GM18508 (cell line): Measurements from ENCODE around the gene TMEM207.

Experiments
- ATAC-seq: cut with Tn5 transposase; IDR thresholded peaks from one replicate; pipeline ENCODE4 v1.9.1; 2021; ENCODE audit warnings: moderate number of reproducible peaks; ENCODE audit not compliant: insufficient read depth, unreplicated experiment

TMEM207 gene

DNA sequence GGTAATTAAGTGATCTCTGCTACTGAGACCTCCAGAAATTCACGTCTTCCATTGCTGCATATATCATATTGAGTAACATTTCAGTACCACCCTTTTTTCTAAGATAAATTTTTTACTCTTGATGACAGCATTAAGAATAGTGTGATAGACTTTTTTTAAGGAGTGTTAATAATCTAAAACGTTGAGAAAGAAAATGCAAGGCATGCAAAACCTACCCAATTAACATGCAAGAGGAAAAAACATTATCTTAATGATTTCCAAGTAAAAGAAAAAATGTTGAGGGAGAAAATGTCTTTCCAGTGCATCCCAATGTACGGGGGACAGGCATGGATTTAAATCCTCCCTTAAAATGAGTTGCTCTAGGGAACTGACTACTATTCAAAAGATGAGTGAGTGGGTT lies 61.0 kb downstream of the TMEM207 start:
- no peak for ATAC-seq

- ATAC-seq, result no peak
Measured at GRCh38 chr3:190387578-190388213, 62.0 kb downstream of the TMEM207 start, which contains the start of gene CLDN16. Gene CLDN16, plus strand, starts transcription at chr3:190388163. Its CDS starts 167 bp downstream, at chr3:190388330.

- no peak for ATAC-seq
Measured at GRCh38 chr3:190385731-190386688, 63.7 kb downstream of the TMEM207 start.

DNA sequence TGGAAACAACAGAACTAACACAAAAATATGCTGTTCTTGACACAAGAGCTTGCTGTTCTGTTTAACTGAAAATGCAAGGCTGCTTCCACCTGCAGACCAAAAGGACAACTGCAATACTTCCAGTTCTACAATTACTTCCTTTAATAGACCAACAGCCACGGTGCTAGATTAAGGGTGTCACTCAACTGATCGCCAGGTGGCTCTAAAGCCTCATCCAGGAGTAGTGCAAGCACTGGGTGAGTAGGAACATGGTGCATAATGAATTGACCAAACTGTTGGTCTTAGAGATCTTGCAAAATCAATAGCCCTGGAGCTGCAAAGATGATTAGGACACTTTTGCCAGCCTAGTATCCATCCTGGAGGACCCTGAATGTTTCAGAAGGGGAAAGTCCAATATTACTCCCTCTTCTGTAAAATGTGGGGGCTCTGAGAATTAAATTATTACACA lies 65.4 kb downstream of the TMEM207 start:
- peak; percentile 77 for ATAC-seq

DNA sequence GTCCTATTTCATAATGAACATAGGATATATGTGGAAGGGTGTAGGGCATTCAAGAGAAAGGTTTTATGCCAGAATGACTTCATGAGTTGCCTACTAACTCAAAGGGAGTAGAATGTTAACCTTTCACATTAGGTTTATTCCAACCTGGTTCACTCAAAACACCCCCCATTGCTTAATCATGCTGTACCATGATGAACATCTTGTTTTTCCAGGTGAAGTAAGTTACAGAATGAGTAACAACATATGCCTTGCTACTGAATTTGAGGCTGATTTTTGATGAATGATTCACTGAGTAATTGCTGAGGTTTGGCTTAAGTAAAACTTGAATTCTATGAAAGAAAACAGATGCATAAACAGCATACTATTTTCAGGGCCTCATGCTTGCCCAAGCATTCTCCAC lies 67.6 kb downstream of the TMEM207 start:
- no peak for ATAC-seq

DNA sequence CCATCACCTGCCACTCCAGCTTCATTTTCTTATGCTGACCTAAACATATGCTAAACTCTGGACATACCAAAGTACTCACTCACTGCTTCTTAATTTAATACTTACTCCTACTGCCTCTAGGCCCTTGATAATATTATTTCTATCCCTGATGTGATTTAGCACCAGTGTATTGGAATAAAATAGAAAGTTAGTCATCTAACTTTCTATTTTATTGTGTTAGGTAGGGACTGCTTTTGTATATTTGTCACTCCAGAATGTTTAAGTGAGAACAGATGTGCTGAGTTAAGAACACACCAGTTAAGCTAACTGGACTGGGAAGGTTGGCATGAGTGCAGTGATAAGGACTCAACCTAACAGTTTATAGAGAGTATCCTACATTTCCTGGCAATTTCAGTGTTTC lies 68.3 kb downstream of the TMEM207 start:
- ATAC-seq, result no peak

DNA sequence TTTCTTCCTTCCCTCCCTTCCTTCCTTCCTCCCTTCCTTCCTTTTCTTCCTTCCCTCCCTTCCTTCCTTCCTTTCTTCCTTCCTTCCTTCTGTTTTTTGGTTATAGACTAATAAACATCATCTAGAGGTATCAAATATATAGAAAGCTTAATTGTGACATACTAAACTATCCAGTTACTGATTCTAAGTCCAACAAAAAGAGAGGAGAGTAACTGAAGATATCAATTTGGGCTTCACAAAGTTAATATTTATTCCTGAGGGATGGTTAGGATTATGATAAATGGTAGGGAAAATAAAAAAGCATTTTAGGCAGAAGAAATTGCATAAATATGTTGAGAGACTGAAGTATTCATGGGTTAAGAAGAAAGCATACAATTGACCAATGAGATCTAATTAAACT lies 69.5 kb downstream of the TMEM207 start:
- no peak for ATAC-seq
